Stimulated activated CD4-positive, alpha-beta T cell treated with anti-CD3 and anti-CD28 coated beads, Interleukin-4, amount 100 ng/mL, for 48 hours (primary cell): ENCODE results near the gene KLF17.

Experiments
- DNase-seq, 2 donors: peaks; one replicate each; pipeline ENCODE4 v3.0.0-alpha.2; 2020; ENCODE audit warnings: low read depth in 2 of 2

Gene KLF17, protein sequence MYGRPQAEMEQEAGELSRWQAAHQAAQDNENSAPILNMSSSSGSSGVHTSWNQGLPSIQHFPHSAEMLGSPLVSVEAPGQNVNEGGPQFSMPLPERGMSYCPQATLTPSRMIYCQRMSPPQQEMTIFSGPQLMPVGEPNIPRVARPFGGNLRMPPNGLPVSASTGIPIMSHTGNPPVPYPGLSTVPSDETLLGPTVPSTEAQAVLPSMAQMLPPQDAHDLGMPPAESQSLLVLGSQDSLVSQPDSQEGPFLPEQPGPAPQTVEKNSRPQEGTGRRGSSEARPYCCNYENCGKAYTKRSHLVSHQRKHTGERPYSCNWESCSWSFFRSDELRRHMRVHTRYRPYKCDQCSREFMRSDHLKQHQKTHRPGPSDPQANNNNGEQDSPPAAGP

DNA sequence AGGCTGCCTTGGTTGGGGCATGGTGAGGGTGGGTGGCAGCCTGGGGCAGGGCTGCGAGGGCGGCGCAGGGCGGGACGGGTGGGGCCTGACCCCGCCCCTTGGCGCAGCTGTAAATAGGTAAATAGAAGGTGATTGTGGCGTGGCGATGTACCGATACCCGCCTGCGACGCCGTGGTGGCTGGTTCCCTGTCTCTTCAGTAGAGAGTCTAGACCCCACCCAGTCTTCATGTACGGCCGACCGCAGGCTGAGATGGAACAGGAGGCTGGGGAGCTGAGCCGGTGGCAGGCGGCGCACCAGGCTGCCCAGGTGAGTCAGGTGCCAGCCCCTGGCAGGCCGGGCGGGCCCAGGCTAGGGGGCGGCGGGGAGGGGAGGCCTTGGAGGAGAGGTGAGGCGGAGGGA lies at the start of gene KLF17:
KLF17 (plus strand) TSS at position 140 of the 400 bp plus-strand sequence; CDS start at position 227, 87 bp downstream.
- DNase-seq: no peak

GRCh38 chr1:44071461-44071860 lies 47.2 kb upstream of the KLF17 start:
- DNase-seq: no peak

DNA sequence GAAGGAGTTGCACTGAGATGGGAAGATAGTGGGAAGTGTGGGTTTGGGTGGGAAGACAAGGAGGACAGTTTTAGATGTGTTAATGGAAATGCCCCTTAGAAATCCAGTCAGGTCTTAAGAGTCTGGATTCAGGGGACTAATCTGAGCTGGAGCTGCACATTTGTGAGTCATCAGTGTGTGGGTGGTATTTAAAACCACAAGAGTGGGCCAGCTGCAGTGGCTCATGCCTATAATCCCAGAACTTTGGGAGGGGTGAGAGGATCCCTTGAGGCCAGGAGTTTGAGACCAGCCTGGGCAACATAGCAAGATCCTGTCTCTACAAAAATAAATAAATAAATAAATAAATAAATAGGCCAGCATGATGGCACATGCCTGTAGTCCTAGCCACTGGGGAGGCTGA lies 46.4 kb upstream of the KLF17 start:
- DNase-seq: no peak

DNA sequence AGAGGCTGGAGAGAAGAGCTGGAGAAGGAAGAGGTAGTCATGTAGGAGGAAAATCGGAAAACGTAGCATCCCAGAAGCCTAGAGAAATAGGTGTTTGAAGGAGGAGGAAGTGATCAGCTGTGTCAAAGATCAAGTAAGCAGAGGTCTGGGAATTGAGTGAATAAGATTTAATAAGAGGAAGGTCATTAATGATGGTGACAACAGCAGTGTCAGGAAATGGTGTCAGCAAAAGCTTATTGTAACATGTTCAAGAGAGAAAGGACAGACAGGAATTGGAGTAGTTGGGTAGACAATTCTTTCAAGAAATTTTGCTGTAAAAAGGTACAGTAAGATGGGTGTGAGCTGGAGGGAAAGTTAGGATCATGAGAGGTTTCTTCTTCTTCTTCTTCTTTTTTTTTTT lies 45.8 kb upstream of the KLF17 start:
- DNase-seq: no peak

GRCh38 chr1:44073528-44073927 lies 45.1 kb upstream of the KLF17 start:
- DNase-seq: no peak

- DNase-seq: no peak
These were observed 44.2 kb upstream of the KLF17 start for GRCh38 chr1:44074415-44074814.

DNA sequence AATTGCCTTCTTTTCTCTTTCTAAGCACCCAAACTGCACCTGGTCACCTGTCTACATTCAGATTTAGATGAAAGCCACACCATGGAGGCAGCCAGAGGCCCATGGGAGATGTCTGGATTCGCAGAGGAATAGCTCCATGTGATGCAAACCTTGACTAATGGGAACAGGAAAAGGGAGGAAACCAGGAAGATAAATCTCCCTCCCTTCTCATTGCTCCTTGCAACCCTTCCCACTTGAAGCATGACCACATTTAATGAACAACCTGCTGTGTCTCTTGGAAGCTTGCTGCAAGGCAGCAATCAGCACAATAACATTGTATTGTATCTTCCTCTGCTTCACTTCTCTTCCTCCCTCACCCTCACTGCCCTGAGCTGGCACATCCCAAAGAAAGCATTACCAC lies 42.6 kb upstream of the KLF17 start:
- DNase-seq: no peak

DNA sequence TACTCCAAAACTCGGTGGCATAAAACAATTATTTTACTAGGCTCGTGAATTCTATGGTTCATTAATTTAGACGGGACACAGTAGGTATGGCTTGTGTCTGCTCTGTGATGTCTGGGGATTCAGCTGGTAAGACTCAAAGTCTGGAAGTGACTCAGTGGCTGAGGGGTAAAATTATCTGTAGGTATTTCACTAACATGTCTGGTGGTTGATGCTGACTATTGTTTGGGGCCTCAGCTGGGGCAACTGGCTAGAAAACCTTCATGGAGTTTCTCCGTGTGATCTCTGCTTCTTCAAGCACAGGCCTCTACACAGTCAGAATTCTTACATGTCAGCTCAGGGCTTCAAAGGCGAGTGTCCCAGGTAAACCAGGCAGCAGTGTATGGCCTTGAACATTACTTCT lies 41.2 kb upstream of the KLF17 start:
- DNase-seq: no peak

DNA sequence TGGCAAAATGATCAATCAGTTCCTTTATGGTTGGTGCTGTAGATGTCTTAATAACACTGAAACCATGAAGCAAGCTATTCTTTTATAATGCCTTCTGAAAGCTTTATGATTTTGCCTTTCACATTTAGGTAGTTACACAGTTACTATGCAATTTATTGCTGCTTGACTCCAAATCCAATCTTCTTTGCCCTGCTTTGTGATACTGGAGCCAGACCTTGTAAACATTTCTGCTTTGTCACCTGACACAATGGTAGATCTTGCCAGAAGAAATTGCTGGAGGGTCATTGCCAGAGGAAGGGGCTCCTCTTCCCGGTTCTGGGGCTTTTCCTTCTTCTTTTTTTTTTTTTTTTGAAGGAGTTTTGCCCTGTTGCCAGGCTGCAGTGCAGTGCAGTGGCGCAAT lies 40.5 kb upstream of the KLF17 start:
- no peak for DNase-seq

- no peak for DNase-seq
These were observed 39.1 kb upstream of the KLF17 start for GRCh38 chr1:44079566-44079965.

GRCh38 chr1:44084998-44085675 lies 33.5 kb upstream of the KLF17 start:
- no peak for DNase-seq

GRCh38 chr1:44086692-44087474 lies 31.7 kb upstream of the KLF17 start:
- no peak for DNase-seq

GRCh38 chr1:44089371-44090048 lies 29.1 kb upstream of the KLF17 start:
- DNase-seq: no peak

GRCh38 chr1:44090429-44091252 lies 28.0 kb upstream of the KLF17 start:
- DNase-seq: no peak

GRCh38 chr1:44094047-44094446 lies 24.6 kb upstream of the KLF17 start:
- no peak for DNase-seq

- no peak for DNase-seq
These were observed 18.3 kb upstream of the KLF17 start for GRCh38 chr1:44100183-44100868.

GRCh38 chr1:44101328-44101727 lies 17.3 kb upstream of the KLF17 start:
- DNase-seq: no peak

- DNase-seq: no peak
These were observed 15.1 kb upstream of the KLF17 start for GRCh38 chr1:44103270-44104131.

GRCh38 chr1:44105810-44106209 lies 12.8 kb upstream of the KLF17 start:
- DNase-seq: no peak

- DNase-seq: no peak
These were observed 10.4 kb upstream of the KLF17 start for GRCh38 chr1:44108241-44108640.
